Activated CD8-positive, alpha-beta memory T cell treated with anti-CD3 and anti-CD28 coated beads, Interleukin-2, amount 50 U/mL, for 4 hours (primary cell): ENCODE measurements around the gene AP1M1.
"Not testable (repeated sequence)": the region's sequence is repeated elsewhere in the genome, so short reads cannot be mapped to it uniquely, and the experiment has no call there.

ENCODE experiments used
- DNase-seq: peaks from one replicate; pipeline ENCODE4 v3.0.0-alpha.2; 2020

AP1M1 gene

GRCh38 chr19:16197622-16198369 is at the start of gene AP1M1:
Gene AP1M1 (plus strand): TSS chr19:16197911. CDS start chr19:16198027, 116 bp downstream.
- peak; percentile 99 for DNase-seq

- DNase-seq = no peak
These were observed 49.1 kb upstream of the AP1M1 start for GRCh38 chr19:16148443-16149229.

GRCh38 chr19:16153582-16154336 is 44.0 kb upstream of the AP1M1 start:
- no peak for DNase-seq

GRCh38 chr19:16154557-16154956 is 43.2 kb upstream of the AP1M1 start:
- no peak for DNase-seq

GRCh38 chr19:16155128-16155527 is 42.6 kb upstream of the AP1M1 start:
- no peak for DNase-seq

GRCh38 chr19:16156904-16157303 is 40.8 kb upstream of the AP1M1 start:
- DNase-seq = no peak

- no peak for DNase-seq
These were observed 40.1 kb upstream of the AP1M1 start for GRCh38 chr19:16157601-16158000.

- DNase-seq = no peak
These were observed 38.1 kb upstream of the AP1M1 start for GRCh38 chr19:16159655-16160054.

- DNase-seq = no peak
These were observed 37.2 kb upstream of the AP1M1 start for GRCh38 chr19:16160445-16160942.

GRCh38 chr19:16160943-16161560 is 36.7 kb upstream of the AP1M1 start:
- DNase-seq = no peak

- DNase-seq = no peak
These were observed 35.9 kb upstream of the AP1M1 start for GRCh38 chr19:16161840-16162239.

GRCh38 chr19:16164222-16164890 is 33.4 kb upstream of the AP1M1 start:
- no peak for DNase-seq

GRCh38 chr19:16166417-16166816 is 31.3 kb upstream of the AP1M1 start:
- no peak for DNase-seq

GRCh38 chr19:16167055-16167454 is 30.7 kb upstream of the AP1M1 start:
- no peak for DNase-seq

- no peak for DNase-seq
These were observed 29.1 kb upstream of the AP1M1 start for GRCh38 chr19:16168465-16169081.

- DNase-seq = no peak
These were observed 27.6 kb upstream of the AP1M1 start for GRCh38 chr19:16170134-16170533.

GRCh38 chr19:16175954-16176353 is 21.8 kb upstream of the AP1M1 start:
- DNase-seq = no peak

- not testable (repeated sequence) for DNase-seq
These were observed 18.8 kb upstream of the AP1M1 start for GRCh38 chr19:16178866-16179265.

- DNase-seq = no peak
These were observed 17.1 kb upstream of the AP1M1 start for GRCh38 chr19:16180611-16181010.

- no peak for DNase-seq
These were observed 13.0 kb upstream of the AP1M1 start for GRCh38 chr19:16184665-16185122.

- peak; percentile 97 for DNase-seq
These were observed 12.5 kb upstream of the AP1M1 start, which contains the start of gene FAM32A for GRCh38 chr19:16185123-16185767. Gene FAM32A (plus strand): TSS chr19:16185410. CDS start chr19:16185443, 33 bp downstream.
